GM21381 (cell line): ENCODE results near the gene EP400.
"Not testable (repeated sequence)": the region's sequence is repeated elsewhere in the genome, so short reads cannot be mapped to it uniquely, and the experiment has no call there.

Source experiments
- ATAC-seq: cut with Tn5 transposase; IDR thresholded peaks from one replicate; pipeline ENCODE4 v1.9.1; 2021; ENCODE audit warnings: mild to moderate bottlenecking, moderate library complexity; ENCODE audit not compliant: unreplicated experiment

EP400 gene

GRCh38 chr12:131948166-131948712, 1.5 kb upstream of the EP400 start:
- no peak for ATAC-seq

GRCh38 chr12:131948713-131949430, 870 bp upstream of the EP400 start:
- ATAC-seq, result not testable (repeated sequence)

GRCh38 chr12:131950182-131950913, 606 bp downstream of the EP400 start:
- peak; percentile 30 for ATAC-seq

GRCh38 chr12:131953810-131954209, 4.1 kb downstream of the EP400 start:
- ATAC-seq, result not testable (repeated sequence)

- not testable (repeated sequence) for ATAC-seq
Observed at GRCh38 chr12:131954460-131954859, 4.7 kb downstream of the EP400 start.

- ATAC-seq, result no peak
Observed at GRCh38 chr12:131959116-131959515, 9.4 kb downstream of the EP400 start.

GRCh38 chr12:131959641-131960589, 10.2 kb downstream of the EP400 start:
- ATAC-seq, result no peak

GRCh38 chr12:131960590-131961325, 11.0 kb downstream of the EP400 start:
- not testable (repeated sequence) for ATAC-seq

GRCh38 chr12:131961328-131961727, 11.6 kb downstream of the EP400 start:
- ATAC-seq, result not testable (repeated sequence)

- ATAC-seq, result no peak
Observed at GRCh38 chr12:131962069-131962468, 12.3 kb downstream of the EP400 start.

GRCh38 chr12:131963381-131963780, 13.6 kb downstream of the EP400 start:
- ATAC-seq, result no peak

- no peak for ATAC-seq
Observed at GRCh38 chr12:131965073-131965472, 15.3 kb downstream of the EP400 start.

- no peak for ATAC-seq
Observed at GRCh38 chr12:131971226-131971625, 21.5 kb downstream of the EP400 start.

GRCh38 chr12:131975228-131975627, 25.5 kb downstream of the EP400 start:
- ATAC-seq, result no peak

- no peak for ATAC-seq
Observed at GRCh38 chr12:131979606-131980005, 29.9 kb downstream of the EP400 start.

GRCh38 chr12:131980263-131980662, 30.5 kb downstream of the EP400 start:
- ATAC-seq, result no peak

GRCh38 chr12:131981388-131981787, 31.6 kb downstream of the EP400 start:
- no peak for ATAC-seq

- ATAC-seq, result no peak
Observed at GRCh38 chr12:131982041-131982440, 32.3 kb downstream of the EP400 start.

- no peak for ATAC-seq
Observed at GRCh38 chr12:131983026-131983425, 33.3 kb downstream of the EP400 start.

- ATAC-seq, result no peak
Observed at GRCh38 chr12:131983554-131983953, 33.8 kb downstream of the EP400 start.
